Measurements from ENCODE around the gene BHLHE23.

BHLHE23 gene

DNA sequence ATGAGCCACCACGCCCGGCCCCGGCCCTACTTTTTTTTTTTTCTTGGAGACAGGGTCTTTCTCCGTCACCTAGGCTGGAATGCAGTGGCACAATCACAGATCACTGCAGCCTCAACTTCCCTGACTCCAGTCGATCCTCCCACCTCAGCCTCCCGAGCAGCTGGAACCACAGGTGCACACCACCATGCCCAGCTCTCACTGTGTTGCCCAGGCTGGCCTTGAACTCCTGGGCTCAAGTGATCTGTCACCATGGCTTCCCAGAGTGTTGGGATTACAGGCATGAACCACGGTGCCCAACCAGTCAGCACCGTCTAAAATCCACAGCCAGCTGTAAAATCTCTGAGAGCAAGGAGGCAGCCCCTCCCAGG lies 36.8 kb downstream of the BHLHE23 start:
- Histone ChIP-seq H3K4me3 (ENCODE audit: insufficient read depth in 1 of 2, low read depth in 1 of 2, low read length in 2 of 2) (no peak overlapping the region), H4K8ac (ENCODE audit: low read length) (no peak overlapping the region), H3K23ac (ENCODE audit: low read length in 2 of 2) (no peak overlapping the region), H3K18ac (ENCODE audit: low read depth in 1 of 2, low read length in 2 of 2) (no peak overlapping the region), H2BK12ac (ENCODE audit: low read length in 2 of 2) (no peak overlapping the region), H2AK5ac (ENCODE audit: low read length, severe bottlenecking) (no peak overlapping the region), H3K79me1 (replicated peaks; ENCODE audit: low read length, poor library complexity, severe bottlenecking) (no peaks in the 10 kb centered on the region), H3K27me3 (ENCODE audit: control insufficient read depth in 1 of 2, insufficient read depth in 1 of 2, low read length in 2 of 2) (peaks cover 60 to 64% of the 10 kb centered on the region in 2 experiments), H3K14ac (ENCODE audit: low read length in 2 of 2) (no peak overlapping the region), H3K27ac (ENCODE audit: low read length, poor library complexity, severe bottlenecking) (no peak overlapping the region), H3K9me3 (ENCODE audit: control insufficient read depth, low read length) (no peaks in the 10 kb centered on the region), H3K4ac (ENCODE audit: low read depth in 1 of 2, low read length in 2 of 2) (no peak overlapping the region), H2BK5ac (ENCODE audit: low read depth, low read length, poor library complexity, severe bottlenecking) (no peak overlapping the region), H2BK15ac (ENCODE audit: low read depth, poor library complexity, severe bottlenecking) (no peak overlapping the region), H3K4me1 (ENCODE audit: control insufficient read depth, insufficient read depth, low read depth, low read length) (peaks cover 9% of the 10 kb centered on the region), H3K9ac (ENCODE audit: low read length) (no peak overlapping the region), H4K91ac (ENCODE audit: low read length) (no peak overlapping the region), H3K36me3 (ENCODE audit: control insufficient read depth in 1 of 2, insufficient read depth in 2 of 2, low read depth in 1 of 2, low read length in 2 of 2) (peaks cover 0 to 2% of the 10 kb centered on the region in 2 experiments), H2AFZ (ENCODE audit: low read depth, low read length) (no peak overlapping the region), H2BK120ac (ENCODE audit: low read depth, low read length) (no peak overlapping the region), H3K4me2 (ENCODE audit: low read length, poor library complexity, severe bottlenecking) (no peak overlapping the region)
- 82% methylated on average over 8 of the region's 8 CpGs for WGBS
- DNase-seq = no peak

- Histone ChIP-seq H3K4me2 (ENCODE audit: low read length, poor library complexity, severe bottlenecking) (no peak overlapping the region), H3K18ac (ENCODE audit: low read depth in 1 of 2, low read length in 2 of 2) (no peak overlapping the region), H3K4me1 (ENCODE audit: control insufficient read depth, insufficient read depth, low read depth, low read length) (peaks cover 9% of the 10 kb centered on the region), H3K36me3 (ENCODE audit: control insufficient read depth in 1 of 2, insufficient read depth in 2 of 2, low read depth in 1 of 2, low read length in 2 of 2) (peaks cover 0 to 2% of the 10 kb centered on the region in 2 experiments), H2AK5ac (ENCODE audit: low read length, severe bottlenecking) (no peak overlapping the region), H3K9ac (ENCODE audit: low read length) (no peak overlapping the region), H3K4me3 (ENCODE audit: insufficient read depth in 1 of 2, low read depth in 1 of 2, low read length in 2 of 2) (no peak overlapping the region), H3K27ac (ENCODE audit: low read length, poor library complexity, severe bottlenecking) (no peak overlapping the region), H4K8ac (ENCODE audit: low read length) (no peak overlapping the region), H2BK5ac (ENCODE audit: low read depth, low read length, poor library complexity, severe bottlenecking) (no peak overlapping the region), H3K79me1 (replicated peaks; ENCODE audit: low read length, poor library complexity, severe bottlenecking) (no peaks in the 10 kb centered on the region), H2BK120ac (ENCODE audit: low read depth, low read length) (no peak overlapping the region), H2BK12ac (ENCODE audit: low read length in 2 of 2) (no peak overlapping the region), H3K23ac (ENCODE audit: low read length in 2 of 2) (no peak overlapping the region), H3K14ac (ENCODE audit: low read length in 2 of 2) (no peak overlapping the region), H3K9me3 (ENCODE audit: control insufficient read depth, low read length) (no peaks in the 10 kb centered on the region), H3K27me3 (ENCODE audit: control insufficient read depth in 1 of 2, insufficient read depth in 1 of 2, low read length in 2 of 2) (peaks cover 60 to 63% of the 10 kb centered on the region in 2 experiments), H4K91ac (ENCODE audit: low read length) (no peak overlapping the region), H2BK15ac (ENCODE audit: low read depth, poor library complexity, severe bottlenecking) (no peak overlapping the region), H3K4ac (ENCODE audit: low read depth in 1 of 2, low read length in 2 of 2) (no peak overlapping the region), H2AFZ (ENCODE audit: low read depth, low read length) (no peak overlapping the region)
- 81% methylated on average over 15 of the region's 16 CpGs for whole genome bisulfite sequencing
- no peak for DNase-seq
These were observed 37.5 kb downstream of the BHLHE23 start for GRCh38 chr20:62969179-62969760.

DNA sequence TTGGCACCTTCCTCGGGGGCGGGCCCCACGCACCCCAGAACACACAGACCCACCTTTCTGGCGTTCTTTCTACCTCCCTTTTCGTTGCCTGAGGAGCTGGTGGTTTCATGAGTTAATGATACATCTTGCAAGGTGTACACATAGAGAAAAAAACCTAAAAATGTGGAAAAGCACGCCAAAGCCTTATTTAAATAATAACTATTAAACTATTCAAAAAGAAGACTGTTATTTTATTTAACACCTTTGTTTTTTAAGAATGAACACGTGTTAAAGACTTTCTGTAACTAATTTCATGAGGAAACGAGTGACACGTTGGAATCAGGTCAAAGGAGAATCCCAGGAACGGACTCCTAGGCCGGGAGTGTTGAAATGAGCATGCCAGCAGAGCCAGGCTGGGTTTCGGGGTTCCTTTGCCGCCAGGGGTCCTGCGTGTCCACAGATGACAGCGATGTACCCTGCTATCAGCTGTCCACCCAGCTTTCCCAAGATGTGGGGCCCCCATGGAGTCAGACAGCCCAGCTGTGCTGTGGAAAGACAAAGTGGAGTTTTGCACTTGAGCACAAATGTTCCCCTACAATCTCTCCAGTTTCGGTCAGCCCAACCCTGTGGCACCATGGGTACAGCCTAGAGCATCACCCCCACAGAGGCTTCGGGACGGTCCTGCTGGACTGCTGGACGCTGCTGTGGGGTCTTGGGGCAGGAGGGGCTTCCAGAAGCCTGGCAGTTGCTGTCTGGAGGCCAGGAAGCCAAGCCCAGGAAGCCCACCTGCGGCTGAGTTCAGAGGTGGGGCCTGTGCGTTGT lies 38.2 kb downstream of the BHLHE23 start:
- Histone ChIP-seq H2BK15ac (ENCODE audit: low read depth, poor library complexity, severe bottlenecking) (no peak overlapping the region), H2BK12ac (ENCODE audit: low read length in 2 of 2) (no peak overlapping the region), H2BK120ac (ENCODE audit: low read depth, low read length) (no peak overlapping the region), H3K36me3 (ENCODE audit: control insufficient read depth in 1 of 2, insufficient read depth in 2 of 2, low read depth in 1 of 2, low read length in 2 of 2) (peaks cover 0 to 9% of the 10 kb centered on the region in 2 experiments), H3K4ac (ENCODE audit: low read depth in 1 of 2, low read length in 2 of 2) (no peak overlapping the region), H3K4me1 (ENCODE audit: control insufficient read depth, insufficient read depth, low read depth, low read length) (peaks cover 9% of the 10 kb centered on the region), H3K9ac (ENCODE audit: low read length) (no peak overlapping the region), H3K14ac (ENCODE audit: low read length in 2 of 2) (no peak overlapping the region), H3K27ac (ENCODE audit: low read length, poor library complexity, severe bottlenecking) (no peak overlapping the region), H2BK5ac (ENCODE audit: low read depth, low read length, poor library complexity, severe bottlenecking) (no peak overlapping the region), H3K4me2 (ENCODE audit: low read length, poor library complexity, severe bottlenecking) (no peak overlapping the region), H3K18ac (ENCODE audit: low read depth in 1 of 2, low read length in 2 of 2) (no peak overlapping the region), H3K9me3 (ENCODE audit: control insufficient read depth, low read length) (no peaks in the 10 kb centered on the region), H2AFZ (ENCODE audit: low read depth, low read length) (no peak overlapping the region), H3K23ac (ENCODE audit: low read length in 2 of 2) (no peak overlapping the region), H3K79me1 (replicated peaks; ENCODE audit: low read length, poor library complexity, severe bottlenecking) (no peaks in the 10 kb centered on the region), H4K8ac (ENCODE audit: low read length) (no peak overlapping the region), H3K4me3 (ENCODE audit: insufficient read depth in 1 of 2, low read depth in 1 of 2, low read length in 2 of 2) (no peak overlapping the region), H3K27me3 (ENCODE audit: control insufficient read depth in 1 of 2, insufficient read depth in 1 of 2, low read length in 2 of 2) (peaks cover 58 to 59% of the 10 kb centered on the region in 2 experiments), H4K91ac (ENCODE audit: low read length) (no peak overlapping the region), H2AK5ac (ENCODE audit: low read length, severe bottlenecking) (no peak overlapping the region)
- no peak for DNase-seq
- 83% methylated on average over 15 of the region's 21 CpGs for WGBS

GRCh38 chr20:62967628-62968351 lies 39.0 kb downstream of the BHLHE23 start:
- Histone ChIP-seq H3K4me2 (ENCODE audit: low read length, poor library complexity, severe bottlenecking) (no peak overlapping the region), H3K27me3 (ENCODE audit: control insufficient read depth in 1 of 2, insufficient read depth in 1 of 2, low read length in 2 of 2) (peaks cover 50 to 55% of the 10 kb centered on the region in 2 experiments), H3K9ac (ENCODE audit: low read length) (no peak overlapping the region), H3K4ac (ENCODE audit: low read depth in 1 of 2, low read length in 2 of 2) (no peak overlapping the region), H2BK5ac (ENCODE audit: low read depth, low read length, poor library complexity, severe bottlenecking) (no peak overlapping the region), H3K18ac (ENCODE audit: low read depth in 1 of 2, low read length in 2 of 2) (no peak overlapping the region), H3K23ac (ENCODE audit: low read length in 2 of 2) (no peak overlapping the region), H2AK5ac (ENCODE audit: low read length, severe bottlenecking) (no peak overlapping the region), H2AFZ (ENCODE audit: low read depth, low read length) (no peak overlapping the region), H4K8ac (ENCODE audit: low read length) (no peak overlapping the region), H3K4me3 (ENCODE audit: insufficient read depth in 1 of 2, low read depth in 1 of 2, low read length in 2 of 2) (no peak overlapping the region), H3K36me3 (ENCODE audit: control insufficient read depth in 1 of 2, insufficient read depth in 2 of 2, low read depth in 1 of 2, low read length in 2 of 2) (peaks cover 0 to 13% of the 10 kb centered on the region in 2 experiments), H3K9me3 (ENCODE audit: control insufficient read depth, low read length) (no peaks in the 10 kb centered on the region), H2BK15ac (ENCODE audit: low read depth, poor library complexity, severe bottlenecking) (no peak overlapping the region), H2BK120ac (ENCODE audit: low read depth, low read length) (no peak overlapping the region), H3K4me1 (ENCODE audit: control insufficient read depth, insufficient read depth, low read depth, low read length) (peaks cover 6% of the 10 kb centered on the region), H3K79me1 (replicated peaks; ENCODE audit: low read length, poor library complexity, severe bottlenecking) (no peaks in the 10 kb centered on the region), H4K91ac (ENCODE audit: low read length) (no peak overlapping the region), H3K27ac (ENCODE audit: low read length, poor library complexity, severe bottlenecking) (no peak overlapping the region), H3K14ac (ENCODE audit: low read length in 2 of 2) (no peak overlapping the region), H2BK12ac (ENCODE audit: low read length in 2 of 2) (no peak overlapping the region)
- DNase-seq = no peak
- 88% methylated on average over 27 of the region's 27 CpGs for WGBS
